HG02852 (cell line): ENCODE measurements around the gene RPH3AL.
"Not testable (repeated sequence)": the region's sequence is repeated elsewhere in the genome, so short reads cannot be mapped to it uniquely, and the experiment has no call there.

Experiments
- ATAC-seq: cut with Tn5 transposase; IDR thresholded peaks from one replicate; pipeline ENCODE4 v1.9.1; 2021; ENCODE audit warnings: mild to moderate bottlenecking, moderate library complexity; ENCODE audit not compliant: unreplicated experiment

Gene RPH3AL

GRCh38 chr17:228951-229708 lies 123.5 kb downstream of the RPH3AL start:
- no peak for ATAC-seq

GRCh38 chr17:227946-228615 lies 124.5 kb downstream of the RPH3AL start:
- no peak for ATAC-seq

- ATAC-seq: no peak
Observed at GRCh38 chr17:227078-227945, 125.3 kb downstream of the RPH3AL start.

DNA sequence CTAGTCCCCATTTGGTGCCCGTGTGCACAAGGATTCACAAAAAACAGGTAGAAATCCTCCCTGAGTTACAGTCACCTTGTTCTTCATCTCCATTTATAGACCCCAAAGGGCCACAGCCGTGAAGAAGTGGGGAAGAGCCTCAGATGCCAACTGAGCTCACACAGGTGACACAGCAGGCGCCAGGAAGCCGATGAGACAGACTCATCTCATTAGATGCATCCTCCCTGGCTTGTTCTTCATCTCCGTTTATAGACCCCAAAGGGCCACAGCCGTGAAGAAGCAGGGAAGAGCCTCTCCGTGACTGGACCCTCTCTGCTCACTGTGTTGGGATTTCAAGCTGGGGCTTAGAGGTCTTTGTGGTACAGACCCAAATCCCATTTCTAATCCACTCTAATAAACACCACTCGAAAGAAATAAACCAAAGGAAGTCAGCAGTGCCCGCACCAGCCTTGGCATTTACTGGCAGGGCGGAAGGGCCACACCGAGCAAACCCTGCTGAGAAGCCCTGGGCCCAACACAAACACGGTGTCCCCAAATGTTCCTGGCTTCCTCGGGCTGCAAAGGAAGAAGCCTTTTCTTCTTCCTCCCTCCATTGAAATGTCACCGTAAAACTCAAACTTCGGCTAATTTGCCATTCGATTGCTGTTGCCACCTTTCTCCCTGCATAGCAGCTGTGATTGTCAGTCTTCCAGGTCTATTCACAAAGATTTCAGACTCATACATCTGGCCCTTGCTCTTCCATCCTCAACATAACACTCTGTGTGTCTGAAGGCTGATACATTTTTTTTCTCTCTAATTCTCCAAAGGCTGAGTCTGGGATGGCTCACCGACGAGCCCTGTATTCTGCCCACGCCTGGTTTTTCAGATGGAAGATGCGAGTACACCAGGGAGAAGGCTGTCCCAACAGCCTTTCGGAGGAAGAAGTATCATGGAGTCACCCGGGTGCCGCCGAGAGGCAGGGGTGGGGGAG lies 126.2 kb downstream of the RPH3AL start:
- no peak for ATAC-seq

- ATAC-seq: no peak
Observed at GRCh38 chr17:225551-225950, 127.1 kb downstream of the RPH3AL start.

DNA sequence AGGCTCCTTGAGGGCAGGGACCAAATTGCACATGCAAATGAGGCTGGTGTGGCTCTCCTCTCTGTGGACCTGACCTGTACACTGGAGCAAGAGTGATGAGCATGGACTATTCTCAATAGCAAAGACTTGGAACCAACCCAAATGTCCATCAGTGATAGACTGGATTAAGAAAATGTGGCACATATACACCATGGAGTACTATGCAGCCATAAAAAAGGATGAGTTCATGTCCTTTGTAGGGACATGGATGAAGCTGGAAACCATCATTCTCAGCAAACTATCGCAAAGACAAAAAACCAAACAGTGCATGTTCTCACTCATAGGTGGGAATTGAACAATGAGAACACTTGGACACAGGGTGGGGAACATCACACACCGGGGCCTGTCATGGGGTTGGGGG lies 128.0 kb downstream of the RPH3AL start:
- ATAC-seq: not testable (repeated sequence)

DNA sequence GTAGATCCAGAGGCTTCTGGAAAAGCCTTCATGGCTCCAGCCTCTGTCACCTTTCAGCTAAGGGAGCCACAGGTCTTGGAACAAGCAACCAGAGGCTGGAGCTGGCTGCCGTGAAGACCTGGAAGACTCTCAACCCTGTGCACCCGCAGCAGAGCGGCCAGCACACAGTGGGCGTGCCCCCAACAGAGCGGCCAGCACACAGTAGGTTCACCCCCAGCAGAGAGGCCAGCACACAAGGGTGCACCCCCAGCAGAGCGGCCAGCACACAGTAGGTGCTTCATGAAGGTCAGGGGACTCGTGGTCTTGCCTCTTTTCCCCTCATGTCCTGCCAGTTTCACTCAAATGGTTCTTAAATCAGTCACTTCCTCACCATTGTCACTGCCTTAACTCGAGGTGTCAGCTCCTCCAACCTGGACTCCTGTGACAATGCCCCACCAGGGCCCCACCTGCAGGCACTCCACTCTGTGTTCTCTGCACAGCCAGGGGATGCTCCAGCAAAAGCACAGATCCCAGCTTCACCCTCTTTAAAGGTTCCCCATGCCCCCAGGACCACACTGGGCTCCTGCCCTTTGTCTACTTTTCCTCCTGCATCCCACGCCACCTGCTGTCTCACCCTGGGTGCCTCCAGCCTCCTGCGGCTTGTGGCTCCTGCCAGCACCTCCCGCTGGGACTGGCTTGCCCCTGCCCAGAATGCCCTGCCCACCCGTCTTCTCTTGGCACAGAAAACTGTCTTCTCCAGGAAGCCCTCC lies 128.7 kb downstream of the RPH3AL start:
- no peak for ATAC-seq

GRCh38 chr17:222172-222571 lies 130.4 kb downstream of the RPH3AL start:
- ATAC-seq: no peak

GRCh38 chr17:219696-220095 lies 132.9 kb downstream of the RPH3AL start:
- ATAC-seq: no peak

GRCh38 chr17:218432-219110 lies 134.0 kb downstream of the RPH3AL start:
- ATAC-seq: no peak

DNA sequence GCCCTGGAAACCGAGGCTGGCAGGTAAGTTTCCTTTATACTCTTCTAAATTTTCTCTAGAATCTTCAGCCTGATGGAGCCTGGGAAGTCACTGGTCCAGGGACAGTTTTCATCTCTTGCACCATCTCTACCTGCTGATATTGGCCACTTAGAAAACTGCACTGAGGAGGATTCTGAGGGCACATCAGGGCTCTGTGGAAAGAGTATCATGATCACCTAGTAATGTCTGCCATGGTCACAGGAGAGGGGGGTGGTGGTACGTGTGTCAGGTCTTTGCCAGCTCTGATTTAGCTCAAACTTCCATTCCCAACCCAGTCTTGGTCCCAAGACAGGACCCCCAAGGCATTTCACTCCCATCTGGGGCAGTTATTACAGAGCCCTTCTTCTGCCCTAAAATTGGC lies 136.0 kb downstream of the RPH3AL start:
- ATAC-seq: no peak

DNA sequence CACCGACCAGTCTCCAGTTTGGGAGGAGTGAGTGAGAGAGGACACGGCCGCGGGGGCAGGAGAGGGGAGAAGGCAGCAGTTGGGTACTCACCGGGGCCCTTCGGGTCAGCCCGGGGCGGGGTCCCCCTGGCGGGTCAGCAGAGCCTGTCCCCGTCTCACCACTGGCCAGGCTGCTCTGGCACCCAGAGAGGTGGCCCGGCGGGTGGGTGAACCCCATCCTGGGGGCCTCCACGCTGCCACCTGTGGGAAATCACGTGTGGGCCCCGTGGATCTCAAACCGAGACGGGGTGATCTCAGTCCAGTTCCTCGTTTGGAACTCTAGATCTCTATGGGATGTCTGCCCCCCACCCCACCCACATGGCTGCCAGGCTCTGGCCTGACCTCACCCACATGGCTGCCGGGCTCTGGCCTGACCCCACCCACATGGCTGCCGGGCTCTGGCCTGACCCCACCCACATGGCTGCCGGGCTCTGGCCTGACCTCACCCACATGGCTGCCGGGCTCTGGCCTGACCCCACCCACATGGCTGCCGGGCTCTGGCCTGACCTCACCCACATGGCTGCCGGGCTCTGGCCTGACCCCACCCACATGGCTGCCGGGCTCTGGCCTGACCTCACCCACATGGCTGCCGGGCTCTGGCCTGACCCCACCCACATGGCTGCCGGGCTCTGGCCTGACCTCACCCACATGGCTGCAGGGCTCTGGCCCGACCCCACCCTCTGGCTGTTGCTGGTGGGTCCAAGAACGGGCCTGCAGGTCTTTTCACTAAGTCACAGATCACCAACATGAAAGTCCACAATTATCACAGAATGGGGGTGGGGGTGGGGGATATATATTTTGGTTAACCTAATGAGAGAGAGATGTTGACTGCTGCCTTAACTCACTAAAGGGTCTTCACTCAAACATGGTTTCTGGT lies 136.8 kb downstream of the RPH3AL start:
- not testable (repeated sequence) for ATAC-seq

DNA sequence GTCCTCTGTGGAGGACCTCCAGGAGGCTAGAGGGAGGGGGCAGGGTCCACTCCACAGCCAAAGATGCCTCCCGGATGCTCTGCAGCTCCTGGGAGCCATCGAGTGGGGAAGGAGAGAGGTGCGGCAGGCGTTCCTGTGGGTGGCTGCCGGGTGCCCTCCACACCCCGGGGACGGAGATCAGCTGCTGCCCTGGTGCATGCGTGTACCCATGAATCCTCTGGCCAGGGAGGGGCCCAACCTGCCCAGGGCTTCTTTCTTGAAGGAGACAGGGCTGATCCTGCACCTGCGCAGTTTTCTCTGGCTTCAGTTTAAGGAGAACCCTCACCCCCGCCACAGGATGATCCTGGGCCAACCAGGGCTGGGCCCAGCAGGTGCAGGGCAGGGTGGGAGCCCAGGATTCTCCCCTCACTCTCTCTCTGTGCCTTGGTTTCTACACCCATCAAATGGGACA lies 137.7 kb downstream of the RPH3AL start:
- ATAC-seq: no peak

- no peak for ATAC-seq
Observed at GRCh38 chr17:213286-214105, 139.1 kb downstream of the RPH3AL start.

DNA sequence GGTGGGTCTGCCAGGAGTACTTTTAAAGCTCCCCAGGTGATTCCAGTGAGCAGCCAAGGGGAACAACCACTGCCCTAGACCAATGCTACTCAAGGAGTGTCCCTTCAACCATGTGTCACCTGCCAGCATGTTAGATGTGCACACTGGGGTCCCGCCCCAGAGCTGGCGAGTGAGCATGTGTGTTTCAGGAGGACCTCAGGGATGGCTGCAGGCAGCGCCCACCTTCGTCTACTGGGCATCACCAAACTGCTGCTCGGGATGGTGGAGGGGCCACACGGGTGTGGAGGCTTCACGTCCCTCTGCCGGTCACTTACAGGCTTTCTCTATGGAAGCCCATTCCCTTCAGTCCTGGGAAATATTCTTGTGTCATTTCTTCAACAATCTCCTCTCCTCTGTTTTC lies 142.2 kb downstream of the RPH3AL start:
- ATAC-seq: no peak

GRCh38 chr17:208429-208828 lies 144.2 kb downstream of the RPH3AL start:
- no peak for ATAC-seq

- no peak for ATAC-seq
Observed at GRCh38 chr17:207775-208174, 144.8 kb downstream of the RPH3AL start.
